Testis (tissue), 2 donors: ENCODE data around the gene C5orf63.

Experiments
- CTCF ChIP-seq, 3 experiments: fragments of 450-650 bp in 2 of 3; fragments of 200-600 bp in 1 of 3; sonication (generic) in 1 of 3; IDR thresholded peaks; one replicate each; pipeline ENCODE4 v1.5.1; 2016 to 2019; ENCODE audit warnings: antibody characterized with exemption in 3 of 3, mild to moderate bottlenecking in 2 of 3, moderate library complexity in 1 of 3
- POLR2A ChIP-seq: fragments of 450-650 bp; IDR thresholded peaks from one replicate; pipeline ENCODE4 v1.6.1; 2017; ENCODE audit warnings: antibody characterized with exemption, mild to moderate bottlenecking, moderate library complexity

GRCh38 chr5:127011153-127011552 lies 62.1 kb downstream of the C5orf63 start:
- TF ChIP-seq CTCF (IDR thresholded peaks at IDR 0.05) (no peak), POLR2A (no peak)
